ENCODE data around the gene CAPZA1. TPM values are rescaled to one million over a fixed set of nuclear protein-coding genes. Genes with fewer than 3 reads are reported as not detected.

The CAPZA1 gene
- total RNA-seq, 1 experiment from 2014 or later = 148 TPM

- Histone ChIP-seq H3K27ac (ENCODE audit: low read depth, low read length) (no peak overlapping the region), H3K27me3 (ENCODE audit: insufficient read depth, low read length) (no peaks in the 10 kb centered on the region), H2AFZ (ENCODE audit: low read depth, low read length, poor library complexity, severe bottlenecking) (no peak overlapping the region), H3K9me3 (ENCODE audit: control insufficient read depth in 1 of 2, insufficient read depth in 1 of 2, low read depth in 1 of 2, low read length in 2 of 2) (no peaks in the 10 kb centered on the region), H3K79me2 (ENCODE audit: insufficient read depth, low read length) (no peaks in the 10 kb centered on the region), H3K36me3 (ENCODE audit: control insufficient read depth in 1 of 2, insufficient read depth in 2 of 2, low read length in 2 of 2) (no peaks in the 10 kb centered on the region; a peak in 1 of 4 replicates), H3K9me2 (ENCODE audit: insufficient read depth) (no peaks in the 10 kb centered on the region), H4K20me1 (ENCODE audit: insufficient read depth) (no peaks in the 10 kb centered on the region), H3K4me3 (replicated peaks in 1 of 2; ENCODE audit: low read depth in 1 of 2, low read length in 2 of 2) (no peak overlapping the region), H3K4me2 (ENCODE audit: low read length) (no peak overlapping the region), H3K4me1 (ENCODE audit: control insufficient read depth in 1 of 2, insufficient read depth in 2 of 2, low read length in 2 of 2) (peaks cover 0 to 6% of the 10 kb centered on the region in 2 experiments; a peak in 1 of 4 replicates), H3K9ac (ENCODE audit: low read length) (no peak overlapping the region)
- ChIA-PET RAD21 (ENCODE audit: low non-redundant PET in 1 of 2, low total read pairs in 2 of 2, uncharacterized antibody in 2 of 2, unreplicated experiment in 2 of 2) (no interaction called here), CTCF (no interaction called here), POLR2A (no interaction called here)
- ATAC-seq (no peak; the same call in 1 of the 2 replicates), DNase-seq (ENCODE audit: low read depth, low spot score) (no peak)
- BruUV-seq (replicated peaks) = no TSS peak
- TF ChIP-seq SRF (IDR thresholded peaks at IDR 0.05; ENCODE audit: low read depth) = no peak
- TF ChIP-seq JUND (IDR thresholded peaks at IDR 0.05) = peak; percentile 49; the same call in 1 of the 2 replicates
- TF ChIP-seq FOSL1 (IDR thresholded peaks at IDR 0.05; ENCODE audit: low read depth) = peak; percentile 32; the same call in 1 of the 2 replicates
- TF ChIP-seq CTCF (IDR thresholded peaks at IDR 0.05 in 2 of 3, conservative IDR thresholded peaks at IDR 0.05 in 1 of 3; ENCODE audit: borderline replicate concordance in 1 of 3, insufficient read depth in 1 of 3, low read depth in 2 of 3, low read length in 2 of 3) = no peak
- intact Hi-C loops (cut with micrococcal nuclease) = no loop called here
Measured at GRCh38 chr1:112581586-112582192, 37.9 kb upstream of the CAPZA1 start.

GRCh38 chr1:112583366-112583765 lies 36.3 kb upstream of the CAPZA1 start:
- no peak for ATAC-seq
- Histone ChIP-seq H3K36me3 (ENCODE audit: control insufficient read depth in 1 of 2, insufficient read depth in 2 of 2, low read length in 2 of 2) (peaks cover 0 to 3% of the 10 kb centered on the region in 2 experiments; a peak in 2 of 4 replicates), H3K4me2 (ENCODE audit: low read length) (no peak overlapping the region), H3K79me2 (ENCODE audit: insufficient read depth, low read length) (no peaks in the 10 kb centered on the region), H3K9me2 (ENCODE audit: insufficient read depth) (no peaks in the 10 kb centered on the region), H3K4me1 (ENCODE audit: control insufficient read depth in 1 of 2, insufficient read depth in 2 of 2, low read length in 2 of 2) (peaks cover 0 to 6% of the 10 kb centered on the region in 2 experiments; a peak in 1 of 4 replicates), H3K9me3 (ENCODE audit: control insufficient read depth in 1 of 2, insufficient read depth in 1 of 2, low read depth in 1 of 2, low read length in 2 of 2) (no peaks in the 10 kb centered on the region), H2AFZ (ENCODE audit: low read depth, low read length, poor library complexity, severe bottlenecking) (no peak overlapping the region), H3K9ac (ENCODE audit: low read length) (no peak overlapping the region), H3K4me3 (replicated peaks in 1 of 2; ENCODE audit: low read depth in 1 of 2, low read length in 2 of 2) (no peak overlapping the region), H3K27ac (ENCODE audit: low read depth, low read length) (no peak overlapping the region), H3K27me3 (ENCODE audit: insufficient read depth, low read length) (no peaks in the 10 kb centered on the region), H4K20me1 (ENCODE audit: insufficient read depth) (no peaks in the 10 kb centered on the region)
- CTCF ChIA-PET = no interaction called here
- intact Hi-C loops (cut with micrococcal nuclease) = no loop called here
- TF ChIP-seq MAX (IDR thresholded peaks at IDR 0.05) (no peak), TCF7L2 (IDR thresholded peaks at IDR 0.05; ENCODE audit: borderline replicate concordance, extremely low read depth, insufficient read depth, insufficient read length) (no peak), EZH2 (IDR thresholded peaks at IDR 0.05) (no peak), YY1 (IDR thresholded peaks at IDR 0.05; ENCODE audit: extremely low read depth, insufficient replicate concordance, low read depth, low read length) (no peak), SRF (IDR thresholded peaks at IDR 0.05; ENCODE audit: low read depth) (no peak), ELF1 (IDR thresholded peaks at IDR 0.05; ENCODE audit: borderline replicate concordance, low read depth) (no peak), REST (IDR thresholded peaks at IDR 0.05; ENCODE audit: low read depth) (no peak), ZFX (IDR thresholded peaks at IDR 0.05) (no peak), RAD21 (IDR thresholded peaks at IDR 0.05; ENCODE audit: low read depth) (no peak)
- DNase-seq (ENCODE audit: low read depth, low spot score) = no peak
- RAD21 ChIA-PET (ENCODE audit: low non-redundant PET in 1 of 2, low total read pairs in 2 of 2, uncharacterized antibody in 2 of 2, unreplicated experiment in 2 of 2) = no interaction called here
- POLR2A ChIA-PET = no interaction called here
- no TSS peak for BruUV-seq (replicated peaks)
